Common myeloid progenitor, CD34-positive (primary cell): ENCODE measurements around the gene ZNF473. TPM values are rescaled to one million over a fixed set of nuclear protein-coding genes. Genes with fewer than 3 reads are reported as not detected.

Source experiments
- CTCF ChIA-PET: fragments of 350-600 bp; sonication (Branson Sonifier 250); formaldehyde crosslinking; loops from one replicate; lab custom pipeline; 2021; ENCODE audit warnings: antibody characterized with exemption; lab: Charles Lee
- POLR2A ChIA-PET: fragments of 350-600 bp; sonication (Branson Sonifier 250); formaldehyde crosslinking; loops from one replicate; lab custom pipeline; 2021; ENCODE audit warnings: antibody characterized with exemption; lab: Charles Lee
- DNase-seq, 3 donors: peaks; one replicate each; pipeline versions ENCODE4 v3.0.0 to v3.0.0-alpha.2; 2013
- H3K27ac ChIP-seq, 2 experiments: 1 replicate in 1 of 2; 2 replicates in 1 of 2; pipeline ENCODE4 v1.7.0; 2013; ENCODE audit warnings: inconsistent platforms in 2 of 2, low read length in 2 of 2, mild to moderate bottlenecking in 2 of 2, low read depth in 1 of 2, moderate library complexity in 1 of 2; ENCODE audit not compliant: severe bottlenecking in 2 of 2, insufficient read depth in 1 of 2, poor library complexity in 1 of 2
- H3K27me3 ChIP-seq, 5 experiments: replicated peaks in 2 of 5; 1 replicate in 3 of 5; 2 replicates in 2 of 5; pipeline versions ENCODE4 v1.6.1 to v1.7.0; 2013; ENCODE audit warnings: low read length in 4 of 5, mild to moderate bottlenecking in 2 of 5, moderate library complexity in 2 of 5, inconsistent platforms in 1 of 5; ENCODE audit not compliant: insufficient read depth in 5 of 5, control insufficient read depth in 4 of 5
- H3K36me3 ChIP-seq, 4 experiments: 1 replicate in 2 of 4; 2 replicates in 2 of 4; pipeline versions ENCODE4 v1.6.1 to v1.7.0; 2013; ENCODE audit warnings: low read length in 3 of 4, control low read depth in 1 of 4, mild to moderate bottlenecking in 1 of 4; ENCODE audit not compliant: control insufficient read depth in 4 of 4, insufficient read depth in 4 of 4
- H3K4me1 ChIP-seq, 4 experiments: 1 replicate in 3 of 4; 2 replicates in 1 of 4; pipeline versions ENCODE4 v1.6.1 to v1.7.1; 2013; ENCODE audit warnings: low read length in 3 of 4, mild to moderate bottlenecking in 3 of 4, control low read depth in 1 of 4, inconsistent platforms in 1 of 4, moderate library complexity in 1 of 4; ENCODE audit not compliant: control insufficient read depth in 4 of 4, insufficient read depth in 4 of 4; ENCODE audit errors: control extremely low read depth in 1 of 4
- H3K4me3 ChIP-seq, 7 experiments: 1 replicate in 4 of 7; 2 replicates in 3 of 7; pipeline versions ENCODE4 v1.5.1 to v1.7.0; 2013; ENCODE audit warnings: mild to moderate bottlenecking in 7 of 7, low read length in 6 of 7, moderate library complexity in 6 of 7, inconsistent platforms in 2 of 7, low read depth in 2 of 7, control low read depth in 1 of 7; ENCODE audit not compliant: insufficient read depth in 4 of 7, control insufficient read depth in 1 of 7; ENCODE audit errors: extremely low read depth in 1 of 7
- H3K9me3 ChIP-seq, 5 experiments: 1 replicate in 4 of 5; 2 replicates in 1 of 5; pipeline versions ENCODE4 v1.6.1 to v1.7.1; 2013; ENCODE audit warnings: low read length in 4 of 5, mild to moderate bottlenecking in 2 of 5, inconsistent platforms in 1 of 5, low read depth in 1 of 5, moderate library complexity in 1 of 5; ENCODE audit not compliant: control insufficient read depth in 4 of 5, insufficient read depth in 2 of 5; ENCODE audit errors: control extremely low read depth in 1 of 5
- WGBS: methylation state at CpG from one replicate; pipeline ENCODE4 v1.1.5; 2013; ENCODE audit not compliant: insufficient coverage; 5-methylcytosine and 5-hydroxymethylcytosine counted together
- polyA plus RNA-seq: library from polyadenylated mRNA; unstranded; fragments of 120-200 nt; gene quantifications from one replicate; pipeline ENCODE4 v1.2.1, GENCODE V29; 2013

Gene ZNF473
- polyA plus RNA-seq = 6.2 TPM

GRCh38 chr19:50025794-50026549, at the start of gene ZNF473:
ZNF473 (plus strand) TSS chr19:50026005; CDS start chr19:50031083, 5,078 bp downstream.
- peak within 1 kb of the TSS; percentile 67 to 98 (median 87) for H3K4me3 ChIP-seq
- peaks cover 0 to 2% (median 0%) of the 10 kb centered on the region in 5 experiments for H3K9me3 ChIP-seq
- H3K27ac ChIP-seq = peak within 1 kb of the TSS; percentile 96 to 99
- CTCF ChIA-PET = interaction anchor here (1.5 kb wide), 1 partner anchor 24 kb away, joined by 3 read pairs; no protein-coding TSS in a partner anchor
- POLR2A ChIA-PET = interaction anchor here (0.9 kb wide), 1 partner anchor 12 kb away, joined by 4 read pairs; no protein-coding TSS in a partner anchor
- H3K4me1 ChIP-seq = peaks cover 7 to 26% (median 17%) of the 10 kb centered on the region in 4 experiments
- H3K36me3 ChIP-seq = peaks cover 2 to 10% (median 8%) of the 10 kb centered on the region in 4 experiments
- WGBS = 2% methylated on average over 35 of the region's 45 CpGs
- DNase-seq = peak; percentile 95 to 96 (median 96)
- no peaks in the 10 kb centered on the region for H3K27me3 ChIP-seq

GRCh38 chr19:49976496-49976895, 49.3 kb upstream of the ZNF473 start:
- CTCF ChIA-PET = interaction anchor here (1.0 to 1.8 kb wide), 2 partner anchors 9 to 37 kb away, joined by 3 to 9 read pairs; no protein-coding TSS in a partner anchor
- H3K27ac ChIP-seq = no peak overlapping the region
- H3K4me1 ChIP-seq = no peaks in the 10 kb centered on the region
- H3K27me3 ChIP-seq = peaks cover 0 to 4% (median 0%) of the 10 kb centered on the region in 5 experiments
- peaks cover 5 to 40% (median 24%) of the 10 kb centered on the region in 4 experiments for H3K36me3 ChIP-seq
- H3K9me3 ChIP-seq = no peaks in the 10 kb centered on the region
- no peak overlapping the region for H3K4me3 ChIP-seq
- 100% methylated on average over 3 of the region's 3 CpGs for WGBS
- no peak for DNase-seq
- POLR2A ChIA-PET = no interaction called here

- ChIA-PET CTCF (interaction anchor here (1.3 to 1.8 kb wide), 2 partner anchors 8 to 39 kb away, joined by 3 to 9 read pairs; no protein-coding TSS in a partner anchor), POLR2A (no interaction called here)
Observed at GRCh38 chr19:49977076-49977475, 48.7 kb upstream of the ZNF473 start.

GRCh38 chr19:49977881-49978280, 47.9 kb upstream of the ZNF473 start:
- Histone ChIP-seq H3K27me3 (no peaks in the 10 kb centered on the region), H3K4me3 (no peak overlapping the region), H3K36me3 (peaks cover 5 to 50% (median 25%) of the 10 kb centered on the region in 4 experiments), H3K4me1 (no peaks in the 10 kb centered on the region), H3K27ac (no peak overlapping the region), H3K9me3 (no peaks in the 10 kb centered on the region)
- POLR2A ChIA-PET = no interaction called here
- WGBS = 96% methylated on average over 14 of the region's 18 CpGs
- DNase-seq = no peak
- CTCF ChIA-PET = interaction anchor here (1.2 to 1.3 kb wide), 2 partner anchors 40 to 44 kb away, joined by 3 read pairs; no protein-coding TSS in a partner anchor

More at GRCh38 chr19:49977076-49977475, 48.7 kb upstream of the ZNF473 start:
- Histone ChIP-seq H3K27ac (no peak overlapping the region), H3K27me3 (peaks cover 0 to 1% (median 0%) of the 10 kb centered on the region in 5 experiments), H3K4me3 (no peak overlapping the region), H3K4me1 (no peaks in the 10 kb centered on the region), H3K9me3 (no peaks in the 10 kb centered on the region), H3K36me3 (peaks cover 5 to 46% (median 25%) of the 10 kb centered on the region in 4 experiments)
- DNase-seq = no peak
- over 99% methylated on average over 12 of the region's 13 CpGs for WGBS

- no peaks in the 10 kb centered on the region for H3K27me3 ChIP-seq
- no peaks in the 10 kb centered on the region for H3K4me1 ChIP-seq
- no peaks in the 10 kb centered on the region for H3K9me3 ChIP-seq
- CTCF ChIA-PET = interaction anchor here (1.2 to 1.3 kb wide), 2 partner anchors 41 to 44 kb away, joined by 3 read pairs; no protein-coding TSS in a partner anchor
- H3K27ac ChIP-seq = no peak overlapping the region
- 97% methylated on average over 9 of the region's 11 CpGs for WGBS
- no peak overlapping the region for H3K4me3 ChIP-seq
- DNase-seq = no peak
- POLR2A ChIA-PET = interaction anchor here (0.7 kb wide), 1 partner anchor 398 kb away, joined by 3 read pairs; no protein-coding TSS in a partner anchor
- peaks cover 5 to 53% (median 25%) of the 10 kb centered on the region in 4 experiments for H3K36me3 ChIP-seq
Observed at GRCh38 chr19:49978324-49978723, 47.5 kb upstream of the ZNF473 start.

- POLR2A ChIA-PET = no interaction called here
- H3K4me3 ChIP-seq = no peak overlapping the region
- CTCF ChIA-PET = interaction anchor here (0.6 to 2.8 kb wide), 4 partner anchors 11 to 53 kb away, joined by 3 to 17 read pairs (median 3); no protein-coding TSS in a partner anchor
Observed at GRCh38 chr19:49981603-49982593, 43.9 kb upstream of the ZNF473 start.

More at GRCh38 chr19:49981603-49982593, 43.9 kb upstream of the ZNF473 start:
- Histone ChIP-seq H3K36me3 (peaks cover 7 to 62% (median 26%) of the 10 kb centered on the region in 4 experiments), H3K4me1 (peaks cover 0 to 2% (median 0%) of the 10 kb centered on the region in 4 experiments), H3K27me3 (no peaks in the 10 kb centered on the region), H3K9me3 (no peaks in the 10 kb centered on the region), H3K27ac (no peak overlapping the region)
- 97% methylated on average over 11 of the region's 21 CpGs for WGBS
- DNase-seq = no peak
